Subcutaneous adipose tissue (tissue), 4 donors: ENCODE results near the gene FAM227A. TPM values are rescaled to one million over a fixed set of nuclear protein-coding genes. Genes with fewer than 3 reads are reported as not detected.

Experiments used
- total RNA-seq, 4 donors: library from RNA; depleted of rRNA; stranded (reverse); fragments of >200 nt; gene quantifications; one replicate each; pipeline ENCODE4 v1.1.0, GENCODE V29; 2016
- TF ChIP-seq, protein P1 (sequence below): fragments of 450-650 bp; IDR thresholded peaks from one replicate; pipeline ENCODE4 v1.5.1; 2016; ENCODE audit warnings: low read depth, mild to moderate bottlenecking, control low read depth, antibody characterized with exemption, moderate library complexity

Gene FAM227A
- total RNA-seq, 4 donors from 2014 or later: 0.88 to 1.9 TPM; not detected in 2

DNA sequence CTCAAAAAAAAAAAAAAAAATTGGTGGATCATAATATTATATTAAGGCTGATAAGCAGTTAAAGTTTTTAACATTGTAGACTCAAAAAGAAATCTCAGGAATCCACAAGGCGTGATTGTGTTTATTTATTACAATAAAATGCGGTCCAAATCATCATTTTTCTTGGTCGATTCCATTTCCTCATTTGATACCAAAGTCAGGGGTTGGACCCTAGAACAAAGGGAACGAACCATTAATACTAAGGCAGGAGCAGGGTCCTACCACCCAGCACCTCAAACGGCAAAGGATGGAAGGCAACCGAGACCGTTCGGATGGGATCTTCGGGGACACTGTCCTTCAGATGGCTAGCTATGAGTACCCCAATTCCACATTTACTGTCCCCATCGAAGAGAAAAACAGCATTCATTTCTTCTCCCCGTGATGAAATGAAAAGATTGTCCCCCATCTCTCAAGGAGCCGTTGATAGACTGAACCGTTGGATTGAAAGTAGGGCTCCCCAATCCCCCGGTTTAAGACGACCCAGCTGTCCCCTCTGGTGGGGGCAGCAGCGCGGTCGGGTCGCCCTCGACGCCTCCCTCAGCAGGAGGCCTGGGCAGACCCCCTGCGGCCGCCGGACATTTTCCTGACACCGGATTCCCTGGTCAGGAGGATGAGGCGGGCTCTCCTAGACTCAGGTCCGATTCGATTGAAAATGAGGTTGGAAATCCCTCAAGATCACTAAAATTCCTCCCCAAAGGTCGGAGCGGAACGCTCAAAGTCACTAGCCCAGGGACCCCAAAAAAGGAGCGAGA, 86.8 kb downstream of the FAM227A start:
- TF ChIP-seq, protein P1, sequence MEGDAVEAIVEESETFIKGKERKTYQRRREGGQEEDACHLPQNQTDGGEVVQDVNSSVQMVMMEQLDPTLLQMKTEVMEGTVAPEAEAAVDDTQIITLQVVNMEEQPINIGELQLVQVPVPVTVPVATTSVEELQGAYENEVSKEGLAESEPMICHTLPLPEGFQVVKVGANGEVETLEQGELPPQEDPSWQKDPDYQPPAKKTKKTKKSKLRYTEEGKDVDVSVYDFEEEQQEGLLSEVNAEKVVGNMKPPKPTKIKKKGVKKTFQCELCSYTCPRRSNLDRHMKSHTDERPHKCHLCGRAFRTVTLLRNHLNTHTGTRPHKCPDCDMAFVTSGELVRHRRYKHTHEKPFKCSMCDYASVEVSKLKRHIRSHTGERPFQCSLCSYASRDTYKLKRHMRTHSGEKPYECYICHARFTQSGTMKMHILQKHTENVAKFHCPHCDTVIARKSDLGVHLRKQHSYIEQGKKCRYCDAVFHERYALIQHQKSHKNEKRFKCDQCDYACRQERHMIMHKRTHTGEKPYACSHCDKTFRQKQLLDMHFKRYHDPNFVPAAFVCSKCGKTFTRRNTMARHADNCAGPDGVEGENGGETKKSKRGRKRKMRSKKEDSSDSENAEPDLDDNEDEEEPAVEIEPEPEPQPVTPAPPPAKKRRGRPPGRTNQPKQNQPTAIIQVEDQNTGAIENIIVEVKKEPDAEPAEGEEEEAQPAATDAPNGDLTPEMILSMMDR: no peak

GRCh38 chr22:38567531-38568285, 88.5 kb downstream of the FAM227A start:
- TF ChIP-seq, protein P1: no peak

DNA sequence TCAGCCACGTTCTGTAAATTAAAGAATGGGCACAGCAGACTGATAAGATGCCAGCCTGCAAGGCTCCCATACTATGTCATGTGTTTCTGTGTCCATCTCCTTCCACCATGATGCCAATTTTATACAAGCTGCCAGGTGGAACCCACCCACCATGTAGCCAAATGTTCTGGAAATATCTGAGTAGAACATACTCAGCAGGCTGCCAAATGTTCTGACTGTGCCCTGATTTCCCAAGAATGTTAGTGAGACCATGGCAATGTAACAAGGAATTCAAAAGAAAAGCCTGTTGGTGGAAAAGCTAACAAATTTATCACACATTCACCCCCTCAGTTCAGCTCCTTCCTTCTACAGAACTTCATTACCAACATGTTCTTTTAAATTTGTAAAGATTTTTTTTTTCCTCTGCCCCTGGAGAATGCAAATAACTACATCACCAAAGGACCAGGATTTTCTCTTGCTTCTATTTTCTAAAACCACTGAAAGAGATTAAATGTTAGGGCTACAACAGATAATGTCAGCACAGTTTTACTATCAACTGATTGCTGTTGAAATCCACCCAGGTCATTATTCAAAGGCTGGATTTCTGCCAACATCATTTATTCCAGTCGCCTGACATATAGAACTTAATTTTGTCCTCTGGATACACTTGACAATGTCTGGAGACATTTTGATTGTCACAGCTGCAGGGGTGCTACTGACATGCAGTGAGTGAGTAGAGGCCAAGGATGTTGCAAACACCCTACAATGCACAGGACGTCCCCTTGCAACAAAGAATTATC, 89.3 kb downstream of the FAM227A start:
- TF ChIP-seq, protein P1: no peak

DNA sequence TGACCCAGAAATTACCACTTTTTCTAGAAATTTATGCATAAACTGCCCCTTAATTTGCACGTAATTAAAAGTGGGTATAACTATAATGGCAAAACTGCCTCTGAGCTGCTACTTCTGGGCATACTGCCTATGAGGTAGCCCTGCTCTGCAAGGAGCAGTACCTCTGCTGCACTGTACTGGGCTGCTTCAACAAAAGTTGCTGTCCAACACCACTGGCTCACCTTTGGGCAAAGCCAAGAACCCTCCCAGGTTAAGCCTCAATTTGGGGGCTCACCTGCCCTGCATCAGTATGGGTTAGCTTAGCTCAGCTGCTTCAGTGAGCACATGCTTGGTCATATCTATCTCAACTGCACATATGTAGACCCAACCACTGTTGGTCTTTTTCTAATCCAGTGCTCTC, 90.8 kb downstream of the FAM227A start:
- TF ChIP-seq, protein P1: no peak

DNA sequence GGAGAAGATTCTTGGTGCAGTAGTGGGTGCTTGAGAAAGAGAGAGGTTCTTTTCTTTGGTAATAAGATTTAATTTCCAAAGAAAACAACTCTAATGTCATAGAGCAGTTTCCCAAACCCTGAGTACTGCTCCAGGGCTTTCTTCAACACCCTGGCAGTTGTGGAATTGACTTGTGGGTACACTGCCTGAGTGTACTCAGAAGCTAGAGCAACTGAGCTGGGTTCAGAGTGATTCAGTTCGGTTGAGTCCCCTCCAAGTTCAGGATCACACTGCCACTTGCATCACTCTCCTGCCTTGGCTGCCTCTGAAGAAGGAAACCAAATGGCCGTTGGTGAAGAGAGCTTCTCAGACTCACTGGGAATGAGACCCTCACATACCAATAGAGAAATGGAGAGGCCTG, 91.5 kb downstream of the FAM227A start:
- TF ChIP-seq, protein P1: no peak

- TF ChIP-seq, protein P1: no peak
These were observed 101.9 kb downstream of the FAM227A start for GRCh38 chr22:38554281-38554680.
